ENCODE data around the gene MAP1B.

The MAP1B gene

GRCh38 chr5:72133212-72133990 lies 26.1 kb downstream of the MAP1B start:
- no peak for DNase-seq (ENCODE audit: low spot score)

DNA sequence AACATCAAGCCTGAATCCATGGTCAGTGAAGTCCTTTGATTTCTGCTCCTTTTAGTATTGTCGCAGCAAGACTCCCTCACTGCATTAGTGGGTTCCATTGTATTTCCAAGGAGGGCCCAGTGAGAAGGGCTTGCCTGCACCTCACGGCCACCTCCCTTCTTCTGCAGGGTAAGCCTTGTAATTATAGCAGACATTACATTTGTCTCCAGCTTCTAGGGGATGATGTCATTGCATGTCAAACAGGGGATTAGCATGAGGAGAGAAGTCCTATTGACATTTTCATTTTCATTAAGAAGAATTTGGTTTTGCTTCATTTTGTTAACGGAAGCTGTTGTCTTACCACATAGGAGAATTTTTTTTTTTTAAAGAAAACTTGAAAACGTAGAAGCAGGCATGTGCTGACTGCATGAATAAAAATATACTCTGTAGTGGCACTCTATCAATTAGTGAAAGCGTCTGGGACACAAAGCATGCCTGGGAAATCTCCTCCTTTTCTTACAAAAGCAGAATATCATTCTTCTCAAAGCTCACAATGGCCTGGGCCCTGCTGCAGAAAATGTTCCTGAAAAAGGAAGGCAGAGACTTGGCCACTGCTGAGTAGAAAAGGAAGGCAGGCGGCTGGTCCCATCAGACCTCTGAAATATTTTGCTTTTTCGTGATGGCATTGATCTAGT lies 27.1 kb downstream of the MAP1B start:
- no peak for DNase-seq (ENCODE audit: low spot score)

DNA sequence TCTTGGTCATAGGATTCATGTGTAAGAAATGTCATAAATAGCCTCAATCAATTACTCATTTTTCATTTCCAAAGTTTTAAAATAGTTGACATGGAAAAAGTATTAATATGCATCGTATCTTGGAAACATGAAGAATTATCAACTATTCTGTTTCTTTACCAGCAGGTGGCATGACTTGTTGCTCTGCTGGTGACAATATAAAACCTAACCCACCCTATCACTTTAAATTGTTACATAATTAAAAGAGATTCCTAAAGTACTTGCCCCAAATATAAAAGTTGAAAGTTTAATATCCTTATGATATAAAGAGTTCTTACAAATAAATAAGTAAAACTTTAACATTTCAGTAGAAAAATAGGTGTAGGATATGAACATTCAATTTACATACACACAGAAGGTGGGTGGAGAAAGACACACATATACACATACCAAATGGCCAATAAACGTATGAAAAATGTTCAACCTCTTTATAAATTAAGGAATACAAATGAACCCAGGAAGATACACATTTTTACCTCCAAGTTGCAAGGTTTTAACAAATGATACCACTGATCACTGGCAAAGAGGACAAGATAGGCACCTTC lies 30.6 kb downstream of the MAP1B start:
- no peak for DNase-seq (ENCODE audit: low spot score)

DNA sequence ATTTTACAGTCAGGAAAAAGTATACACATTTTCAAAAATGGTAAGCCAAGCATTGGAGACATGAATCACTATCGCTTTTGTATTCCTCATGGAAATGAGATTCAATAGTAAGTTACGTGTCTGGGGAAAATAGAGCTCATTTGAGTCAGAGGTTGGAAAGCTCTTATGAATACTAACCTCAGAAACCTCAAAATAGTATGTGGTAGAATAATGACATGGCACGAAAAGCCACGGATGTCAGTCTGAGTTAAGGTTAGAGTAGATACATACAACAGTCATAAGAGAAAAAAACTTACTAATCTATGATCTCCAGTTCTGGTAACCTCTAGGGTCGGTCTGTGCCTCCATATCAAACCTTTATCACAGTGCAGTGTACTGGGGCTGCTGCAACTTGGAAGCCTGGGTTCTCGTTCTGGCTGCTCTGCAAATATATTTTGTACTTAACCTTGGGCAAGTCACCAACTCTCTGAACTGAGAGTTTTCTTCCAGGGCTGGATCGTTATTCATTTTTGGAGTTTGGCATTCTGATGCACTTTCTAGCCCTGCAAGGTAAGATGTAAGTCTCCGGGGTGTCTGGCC lies 31.8 kb downstream of the MAP1B start:
- DNase-seq (ENCODE audit: low spot score), result no peak

- no peak for DNase-seq (ENCODE audit: low spot score)
Measured at GRCh38 chr5:72140711-72141110, 33.4 kb downstream of the MAP1B start.

GRCh38 chr5:72141440-72142355 lies 34.4 kb downstream of the MAP1B start:
- no peak for DNase-seq (ENCODE audit: low spot score)

- DNase-seq (ENCODE audit: low spot score), result no peak
Measured at GRCh38 chr5:72144762-72145161, 37.5 kb downstream of the MAP1B start.

- DNase-seq (ENCODE audit: low spot score), result no peak
Measured at GRCh38 chr5:72145348-72145747, 38.1 kb downstream of the MAP1B start.

DNA sequence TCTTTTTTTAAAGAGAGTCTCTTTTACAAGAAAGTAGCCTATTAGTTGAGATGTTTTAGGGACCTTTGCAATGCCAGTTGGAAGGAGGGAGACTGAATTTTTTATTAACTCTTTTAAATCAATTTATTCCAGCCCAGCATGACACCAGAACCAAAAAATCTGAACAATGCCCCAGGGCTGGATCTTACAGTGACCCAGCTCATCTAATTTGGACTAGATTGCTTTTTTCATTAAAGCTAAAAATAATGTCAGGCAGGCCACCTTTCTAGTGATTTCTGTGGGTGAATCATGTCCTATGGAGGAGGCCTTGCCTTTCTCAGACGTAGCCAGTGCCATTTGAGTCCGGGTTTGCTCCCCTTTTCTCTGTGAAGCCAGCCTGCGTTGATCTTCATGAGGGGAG lies 38.8 kb downstream of the MAP1B start:
- no peak for DNase-seq (ENCODE audit: low spot score)

DNA sequence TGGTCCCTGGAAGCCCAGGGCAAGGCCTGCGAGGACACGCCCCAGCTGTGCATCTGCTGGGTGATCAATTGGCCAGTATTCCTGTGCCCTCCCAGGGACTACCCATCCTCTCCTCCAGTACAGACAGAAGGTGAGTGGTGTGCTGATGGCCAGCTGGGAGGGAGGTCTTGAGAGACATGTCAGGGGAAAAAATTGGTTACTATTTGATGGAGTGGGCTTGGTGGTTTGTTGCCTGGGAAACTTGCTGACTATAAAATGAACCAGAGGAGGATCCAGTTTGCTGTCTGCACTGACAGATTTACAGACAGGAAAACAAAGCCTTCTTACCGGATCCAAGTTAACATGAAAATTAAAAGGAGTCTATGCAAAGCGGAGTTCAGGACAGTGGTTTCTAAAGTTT lies 40.3 kb downstream of the MAP1B start:
- no peak for DNase-seq (ENCODE audit: low spot score)

DNA sequence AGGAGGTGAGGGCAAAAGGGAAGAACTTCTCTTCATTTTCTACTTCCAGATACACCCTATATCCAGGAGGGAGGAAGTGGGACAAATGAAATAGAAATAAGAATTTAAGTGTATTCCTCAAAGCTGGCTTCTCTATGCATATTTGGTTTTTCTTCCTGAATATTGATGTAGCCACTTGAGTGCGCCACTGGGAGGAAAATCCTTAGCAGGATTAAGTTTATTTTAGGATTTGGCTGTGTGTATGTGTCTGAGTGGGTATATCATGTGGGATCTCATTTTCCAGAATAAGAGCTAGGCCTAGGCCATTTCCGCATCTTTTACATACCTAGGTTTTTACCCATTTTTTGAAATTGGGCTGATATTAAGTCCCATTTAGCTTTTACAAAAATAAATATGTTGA lies 42.5 kb downstream of the MAP1B start:
- peak; percentile 68 for DNase-seq (ENCODE audit: low spot score)

- no peak for DNase-seq (ENCODE audit: low spot score)
Measured at GRCh38 chr5:72151169-72151568, 43.9 kb downstream of the MAP1B start.

DNA sequence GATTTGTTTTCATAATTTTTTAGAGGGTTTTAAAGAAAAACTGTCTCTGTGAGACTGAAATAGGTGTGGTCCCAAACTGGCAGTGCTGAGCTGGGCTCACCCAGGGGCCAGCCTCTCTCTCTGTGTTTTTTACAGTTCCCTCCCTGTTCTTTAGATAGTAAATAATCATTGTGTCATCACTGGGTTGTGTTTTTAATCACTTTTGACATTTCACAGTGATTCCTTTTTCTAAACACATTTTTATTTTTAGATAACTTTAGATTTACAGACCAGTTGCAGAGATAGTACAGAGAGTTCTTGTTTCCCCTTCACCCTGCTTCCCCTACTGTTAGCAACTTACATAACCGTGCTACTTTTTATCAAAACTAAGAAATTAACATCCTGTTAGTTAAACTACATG lies 44.4 kb downstream of the MAP1B start:
- DNase-seq (ENCODE audit: low spot score), result no peak

DNA sequence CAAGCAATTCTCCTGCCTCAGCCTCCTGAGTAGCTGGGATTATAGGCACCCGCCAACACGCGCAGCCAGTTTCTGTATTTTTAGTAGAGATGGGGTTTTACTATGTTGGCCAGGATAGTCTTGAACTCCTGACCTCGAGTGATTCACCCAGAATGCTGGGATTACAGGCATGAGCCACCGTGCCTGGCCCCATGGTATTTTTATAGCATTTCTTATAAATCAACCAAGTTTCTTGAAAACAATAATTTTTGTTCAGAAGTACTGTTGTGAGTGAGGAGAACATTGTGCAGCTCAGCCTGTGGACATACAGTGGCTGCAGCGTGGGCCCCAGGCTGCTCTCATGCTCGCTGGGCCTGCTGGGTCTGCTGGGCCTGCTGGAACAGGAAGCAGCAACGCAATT lies 45.3 kb downstream of the MAP1B start:
- DNase-seq (ENCODE audit: low spot score), result no peak

DNA sequence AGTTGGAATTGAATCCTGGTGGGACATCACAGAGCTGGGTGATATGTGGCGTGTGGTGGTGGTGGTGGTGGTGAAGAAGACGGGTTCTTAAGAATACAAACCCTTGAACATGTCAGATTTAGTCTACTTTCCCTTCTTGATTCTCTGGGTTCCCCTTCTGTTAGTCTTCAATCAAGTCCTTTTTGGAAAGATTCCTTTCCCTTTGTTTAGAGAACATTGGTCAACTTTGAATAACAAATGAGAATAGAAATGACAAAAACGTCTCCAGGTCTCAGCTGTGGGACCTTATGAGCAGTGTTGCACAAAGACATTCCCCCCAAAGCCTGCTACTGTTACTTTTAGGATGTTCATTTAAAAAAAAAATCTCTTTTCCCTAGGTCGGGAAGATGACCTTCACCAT lies 46.3 kb downstream of the MAP1B start:
- DNase-seq (ENCODE audit: low spot score), result no peak

DNA sequence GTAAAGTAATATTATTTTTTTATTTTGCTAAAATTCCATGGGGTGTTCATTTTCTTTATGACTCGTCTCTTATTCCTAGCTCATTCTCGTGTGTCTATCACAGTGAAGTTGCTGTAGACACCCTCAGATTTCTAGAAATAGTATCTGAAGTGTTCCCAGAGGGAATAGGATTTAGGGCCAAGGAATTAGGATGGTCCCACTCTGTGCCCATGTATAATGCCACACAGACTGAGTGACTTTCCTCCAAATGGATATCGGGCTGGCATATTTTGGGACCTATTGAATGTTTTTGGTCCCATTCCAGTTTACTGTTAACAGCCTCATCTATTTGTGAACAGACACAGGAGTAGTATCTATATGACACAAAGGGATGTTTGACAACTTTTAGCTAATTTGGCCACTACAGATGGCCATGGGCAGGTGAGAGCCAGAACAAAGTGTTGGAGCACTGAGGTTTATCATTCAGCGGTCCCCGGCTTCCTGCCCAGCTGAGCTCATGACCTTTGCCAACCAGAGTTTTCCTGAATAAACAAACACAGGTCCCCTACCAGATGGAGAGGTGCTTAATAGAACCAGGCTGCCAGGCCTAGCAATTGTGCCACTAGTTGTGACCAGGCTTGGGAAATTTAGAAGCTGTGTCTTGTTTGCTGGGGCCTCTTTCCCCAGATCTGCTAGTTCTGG lies 46.9 kb downstream of the MAP1B start:
- DNase-seq (ENCODE audit: low spot score), result peak; percentile 96

GRCh38 chr5:72156946-72157624 lies 49.8 kb downstream of the MAP1B start:
- no peak for DNase-seq (ENCODE audit: low spot score)

- DNase-seq (ENCODE audit: low spot score), result no peak
Measured at GRCh38 chr5:72157625-72157962, 50.3 kb downstream of the MAP1B start.

DNA sequence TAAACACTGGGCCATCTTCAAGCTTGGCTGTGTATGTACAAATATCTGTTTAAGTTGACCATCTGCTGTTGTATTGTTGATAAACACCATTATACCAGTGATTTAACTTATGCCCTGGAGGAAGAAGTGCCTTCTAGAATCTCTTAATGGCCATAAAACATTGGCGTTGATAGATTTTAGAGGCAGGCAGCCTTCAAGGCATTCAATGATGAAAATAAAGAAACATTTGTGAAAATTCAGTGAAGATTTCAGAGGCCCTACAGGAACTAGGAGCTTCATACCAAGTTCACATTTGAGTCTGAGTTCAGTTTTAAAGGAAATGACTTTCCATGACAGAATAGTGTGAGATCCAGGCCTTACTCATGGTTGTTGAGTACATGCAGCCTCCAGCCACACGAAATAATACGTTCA lies 52.2 kb downstream of the MAP1B start:
- no peak for DNase-seq (ENCODE audit: low spot score)

GRCh38 chr5:72160329-72160728 lies 53.1 kb downstream of the MAP1B start:
- no peak for DNase-seq (ENCODE audit: low spot score)

- DNase-seq (ENCODE audit: low spot score), result no peak
Measured at GRCh38 chr5:72160959-72161358, 53.7 kb downstream of the MAP1B start.
